Measurements from ENCODE around the gene ADCYAP1R1.

- no peak for TF ChIP-seq NFIC (IDR thresholded peaks at IDR 0.05)
- no peak for TF ChIP-seq ZBTB7A (IDR thresholded peaks at IDR 0.05; ENCODE audit: low read depth)
- no peak for TF ChIP-seq REST (IDR thresholded peaks at IDR 0.05; ENCODE audit: low read depth)
- no peak for TF ChIP-seq CEBPB (IDR thresholded peaks at IDR 0.05)
- no peak for TF ChIP-seq TAF1 (IDR thresholded peaks at IDR 0.05; ENCODE audit: low read depth)
- TF ChIP-seq TEAD4 (IDR thresholded peaks at IDR 0.05): no peak
- no peak for TF ChIP-seq YY1 (IDR thresholded peaks at IDR 0.05; ENCODE audit: low read depth)
- no peak for TF ChIP-seq RAD21 (IDR thresholded peaks at IDR 0.05; ENCODE audit: low read depth)
- no peak for TF ChIP-seq CREB1 (IDR thresholded peaks at IDR 0.05; ENCODE audit: low read depth)
- no peak for TF ChIP-seq EP300 (IDR thresholded peaks at IDR 0.05; ENCODE audit: borderline replicate concordance)
- no peak for TF ChIP-seq EGR1 (IDR thresholded peaks at IDR 0.05)
- TF ChIP-seq MAX (IDR thresholded peaks at IDR 0.05): no peak
- no peak for TF ChIP-seq TCF12 (IDR thresholded peaks at IDR 0.05; ENCODE audit: low read depth)
These were observed 6.0 kb downstream of the ADCYAP1R1 start for GRCh38 chr7:31058122-31058521.
